Measurements from ENCODE around the gene KCNJ3.

The KCNJ3 gene

DNA sequence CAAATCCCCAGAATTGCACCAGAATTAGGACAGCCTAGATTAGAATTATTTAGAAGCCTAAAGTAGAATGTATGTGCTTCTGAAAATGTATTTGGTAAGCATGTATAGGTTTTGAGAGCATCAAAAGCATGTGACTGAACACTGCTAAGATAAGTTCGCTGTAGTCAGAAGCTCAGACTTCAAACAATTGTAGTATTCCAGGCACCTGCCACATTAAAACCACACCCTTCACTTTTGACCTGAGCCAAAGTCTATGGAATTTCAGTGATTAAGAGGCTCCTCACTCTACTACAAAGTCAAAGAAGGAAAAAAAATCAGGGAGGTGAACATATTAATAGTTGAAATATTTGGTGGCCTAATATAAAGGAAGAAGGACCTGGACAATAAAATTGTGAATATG, 8.2 kb downstream of the KCNJ3 start:
- DNase-seq = no peak

DNA sequence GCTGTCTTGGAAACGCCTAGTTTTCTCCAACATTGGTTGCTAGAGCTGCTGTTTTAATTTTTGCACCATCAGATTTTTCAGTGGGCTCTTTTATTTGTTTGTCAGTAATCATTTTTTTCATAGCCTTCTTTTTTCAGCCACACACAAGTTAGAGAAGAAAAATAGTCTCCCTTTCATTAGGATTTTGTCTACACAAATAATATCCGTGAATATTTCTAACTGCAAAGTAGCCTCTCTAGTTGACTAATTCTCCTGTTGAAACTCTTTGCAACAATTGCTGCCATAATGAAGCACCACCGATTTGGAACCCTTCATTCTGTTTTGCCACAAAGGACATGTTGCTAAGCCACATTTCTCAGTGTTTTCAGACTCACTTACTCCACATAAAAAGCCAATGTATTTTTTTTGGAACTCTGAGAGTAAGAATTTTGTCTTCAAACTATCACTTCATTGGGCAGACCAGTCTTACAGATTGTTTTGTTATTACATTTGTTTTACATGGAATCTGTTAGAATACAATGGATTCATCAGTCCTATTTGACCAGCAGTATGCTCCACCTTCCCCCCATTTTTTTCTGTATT, 9.6 kb downstream of the KCNJ3 start:
- no peak for DNase-seq

DNA sequence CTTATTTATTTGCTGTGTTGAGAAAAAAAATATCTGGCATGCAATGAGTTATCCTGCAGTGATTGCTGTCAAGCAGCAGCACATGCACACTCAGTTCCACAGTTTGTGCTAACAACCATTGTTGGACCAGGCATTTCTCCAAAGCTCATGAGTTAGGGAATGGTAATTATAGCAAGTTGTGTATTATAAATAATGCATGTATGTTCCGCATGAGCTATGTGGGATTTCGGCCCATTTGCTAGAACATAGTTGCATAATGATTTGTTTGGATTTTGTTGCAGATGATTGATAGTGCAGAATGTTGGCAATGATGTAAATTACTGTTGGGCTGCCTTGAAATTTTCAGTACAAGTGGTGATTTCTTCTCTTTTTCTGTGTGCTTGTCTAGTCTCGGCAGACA, 10.7 kb downstream of the KCNJ3 start:
- no peak for DNase-seq

- DNase-seq = no peak
Measured at GRCh38 chr2:154710078-154710477, 11.6 kb downstream of the KCNJ3 start.

DNA sequence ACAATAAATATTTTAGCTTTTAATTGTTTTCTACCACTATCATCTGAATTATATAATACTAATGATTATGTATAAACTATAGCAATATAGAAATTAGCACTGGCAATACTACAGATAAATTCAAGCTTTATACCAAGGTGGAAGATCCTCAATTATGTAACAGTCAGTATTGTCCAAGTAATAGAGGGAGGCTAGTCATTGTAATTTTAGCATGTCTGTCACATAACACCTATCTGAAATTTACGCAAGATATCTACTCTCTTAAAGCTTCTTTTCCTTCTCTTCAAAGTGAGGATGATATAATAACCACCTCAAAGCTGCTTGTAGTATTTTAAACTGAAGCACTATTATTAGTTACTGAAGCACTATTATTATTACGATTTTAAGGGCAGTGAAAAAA, 12.2 kb downstream of the KCNJ3 start:
- DNase-seq = no peak

GRCh38 chr2:154713675-154714074, 15.2 kb downstream of the KCNJ3 start:
- no peak for DNase-seq

GRCh38 chr2:154720651-154721050, 22.2 kb downstream of the KCNJ3 start:
- no peak for DNase-seq

DNA sequence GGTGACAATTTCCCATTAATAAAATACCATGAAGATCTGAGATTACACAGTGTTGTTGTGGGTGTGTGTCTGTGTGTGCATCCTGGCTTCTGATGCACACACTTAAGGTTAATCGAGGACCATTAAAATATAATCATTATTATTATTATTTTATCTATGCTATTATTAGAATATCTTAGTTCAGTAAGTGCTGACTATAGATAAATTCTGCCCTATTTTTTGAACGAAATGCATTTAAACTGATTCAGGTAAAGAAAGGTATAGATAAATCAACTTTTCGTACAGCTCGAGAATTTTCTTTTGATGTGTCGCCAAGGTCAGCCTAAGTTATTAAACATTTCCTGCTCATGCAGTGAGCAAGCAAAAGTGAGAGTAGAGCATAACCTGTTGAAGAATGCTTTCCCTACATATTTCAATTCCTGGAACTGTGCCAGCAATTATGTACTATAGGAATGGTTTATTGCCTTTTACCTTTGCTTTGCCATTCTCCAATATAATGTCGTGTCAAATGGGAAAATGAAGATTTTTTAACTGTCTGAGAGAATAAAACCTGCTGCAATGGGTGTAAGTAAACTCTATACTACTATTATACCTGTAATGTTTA, 25.8 kb downstream of the KCNJ3 start:
- DNase-seq = no peak

- DNase-seq = no peak
Measured at GRCh38 chr2:154740361-154740760, 41.9 kb downstream of the KCNJ3 start.

DNA sequence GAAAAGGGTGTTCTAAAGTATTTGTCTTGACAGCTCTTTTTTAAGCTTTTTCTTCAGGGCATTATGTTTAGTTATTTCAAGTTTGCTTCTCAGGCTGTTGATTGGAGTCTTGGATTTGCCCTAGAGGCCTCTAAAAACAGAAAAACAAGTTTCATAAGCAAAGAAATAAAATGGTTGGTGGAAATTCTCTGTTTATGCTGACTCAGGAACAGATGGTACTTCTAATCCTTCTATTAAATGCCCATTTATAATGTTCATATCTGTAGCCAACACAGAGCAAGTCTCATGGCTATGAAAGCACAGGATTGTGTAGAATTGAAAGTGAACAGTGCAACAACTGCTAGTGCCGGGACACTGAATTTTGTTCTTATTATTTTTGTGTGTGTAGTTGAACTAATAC, 60.4 kb downstream of the KCNJ3 start:
- no peak for DNase-seq

DNA sequence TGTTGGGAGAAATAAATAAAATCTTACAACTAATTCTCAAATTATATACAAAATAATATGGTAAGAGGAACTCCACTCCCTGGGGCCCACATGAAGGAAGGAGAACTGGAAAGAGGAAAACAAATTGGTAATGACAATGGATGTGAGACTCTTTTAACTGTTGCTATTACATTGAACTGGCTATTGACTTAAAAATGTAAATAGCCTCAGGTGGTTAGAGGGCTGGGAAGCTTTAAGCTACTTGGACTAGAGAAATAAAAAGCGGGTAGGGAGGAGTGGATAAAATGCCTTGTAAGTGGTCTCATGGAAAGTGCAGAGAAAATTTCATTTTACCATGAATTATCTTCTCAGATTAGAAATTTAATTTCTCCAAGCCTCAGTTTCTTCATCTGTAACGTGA, 64.1 kb downstream of the KCNJ3 start:
- no peak for DNase-seq

DNA sequence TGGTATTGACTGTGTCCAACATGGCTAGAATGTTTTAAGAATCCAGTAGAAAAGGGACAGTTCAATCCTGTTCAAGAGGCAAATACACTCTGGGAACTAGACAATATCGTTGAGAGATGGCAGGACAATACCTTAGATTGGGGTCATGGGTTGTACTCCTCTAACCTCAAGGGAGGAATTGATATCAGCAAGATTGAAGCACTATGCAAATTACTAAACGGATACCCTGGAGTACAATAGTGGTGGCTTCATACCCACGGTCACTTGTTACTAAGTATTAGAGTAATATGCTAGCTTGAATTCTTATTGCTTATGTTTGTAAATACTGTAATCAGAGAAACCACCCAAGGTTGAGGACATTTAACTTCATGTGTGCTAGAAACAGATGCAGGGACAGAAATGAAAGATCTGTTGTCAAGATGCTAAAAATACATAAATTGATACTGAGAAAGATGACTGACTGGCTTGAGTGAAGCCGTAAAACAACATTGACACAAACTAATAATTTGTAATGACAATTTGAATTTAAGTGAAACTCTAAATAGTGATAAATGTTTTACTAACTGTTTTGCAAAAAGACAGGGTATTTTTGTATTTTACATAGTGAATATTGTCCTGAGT, 73.3 kb downstream of the KCNJ3 start:
- no peak for DNase-seq

DNA sequence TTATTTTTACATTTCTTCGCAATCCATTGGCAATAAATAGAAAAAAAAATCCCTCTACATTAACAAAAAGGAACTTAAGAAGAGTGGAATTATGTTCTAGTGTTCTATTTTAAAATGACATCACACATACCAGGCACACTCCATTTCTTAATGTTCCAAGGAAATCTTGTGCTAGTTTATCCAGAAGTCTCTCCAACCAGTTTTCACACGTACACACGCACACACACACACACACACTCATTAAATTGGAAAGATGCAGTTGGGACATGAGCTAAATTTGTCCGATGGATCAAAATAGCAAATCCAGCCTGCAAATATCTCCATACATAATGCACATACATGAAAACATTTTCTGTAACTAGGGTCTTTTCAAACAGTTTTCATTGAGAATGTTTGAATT, 78.3 kb downstream of the KCNJ3 start:
- no peak for DNase-seq

DNA sequence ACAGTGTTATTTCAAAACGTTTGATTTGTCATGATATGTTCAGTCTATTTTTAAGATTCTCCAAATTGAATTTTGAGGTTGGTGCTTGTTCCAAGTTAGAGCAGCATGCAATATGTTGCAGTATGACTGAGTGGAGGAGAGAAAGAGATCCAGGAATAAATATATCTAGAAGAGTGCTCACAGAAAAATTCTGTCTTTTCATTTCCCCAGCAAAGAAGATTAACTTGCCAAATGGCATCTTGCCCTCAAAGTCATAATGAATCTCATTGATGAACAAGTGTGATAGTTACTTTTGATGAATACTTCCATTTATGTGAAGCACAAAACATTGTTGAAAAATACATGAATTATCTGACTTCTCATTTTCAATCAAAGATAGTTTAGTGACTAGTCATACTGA, 95.9 kb downstream of the KCNJ3 start:
- no peak for DNase-seq

DNA sequence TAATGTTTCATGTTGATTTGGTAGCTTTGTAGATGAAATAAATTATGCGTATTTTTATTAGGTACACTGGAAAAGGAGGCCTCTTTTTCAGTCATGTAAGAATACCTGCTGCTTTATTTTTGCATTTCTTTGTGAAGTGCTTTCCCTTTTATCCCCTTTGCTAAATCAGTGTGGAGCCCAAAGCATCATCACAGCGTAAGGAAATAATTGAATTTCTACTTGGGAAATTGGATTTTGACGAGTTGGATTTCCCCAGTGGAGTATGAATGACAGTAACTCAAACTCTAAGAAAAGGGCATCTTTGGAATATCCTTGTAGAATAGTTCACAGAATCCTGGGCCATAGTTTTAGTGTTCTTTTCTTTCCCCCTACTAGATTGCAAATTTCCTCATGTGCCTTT, 97.2 kb downstream of the KCNJ3 start:
- no peak for DNase-seq

GRCh38 chr2:154804451-154804850, 106.0 kb downstream of the KCNJ3 start:
- DNase-seq = no peak

- DNase-seq = no peak
Measured at GRCh38 chr2:154813636-154814035, 115.1 kb downstream of the KCNJ3 start.

GRCh38 chr2:154814856-154815255, 116.4 kb downstream of the KCNJ3 start:
- no peak for DNase-seq

DNA sequence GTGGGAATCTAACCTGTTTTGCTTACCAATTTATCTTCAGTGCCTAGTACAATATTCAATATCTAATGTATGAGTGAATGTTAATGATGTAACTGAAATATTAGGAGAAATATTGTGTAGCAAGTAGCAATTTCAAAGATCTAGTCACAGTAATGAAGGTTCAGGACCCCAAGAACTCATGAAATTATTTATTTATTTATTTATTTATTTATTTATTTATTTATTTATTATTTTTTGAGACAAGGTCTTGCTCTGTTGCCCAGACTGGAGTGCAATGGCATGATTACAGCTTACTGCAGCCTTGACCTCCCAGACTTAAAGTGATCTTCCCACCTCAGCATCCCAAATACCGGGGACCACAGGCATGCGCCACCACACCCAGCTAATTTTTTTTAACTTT, 126.9 kb downstream of the KCNJ3 start:
- DNase-seq = no peak

DNA sequence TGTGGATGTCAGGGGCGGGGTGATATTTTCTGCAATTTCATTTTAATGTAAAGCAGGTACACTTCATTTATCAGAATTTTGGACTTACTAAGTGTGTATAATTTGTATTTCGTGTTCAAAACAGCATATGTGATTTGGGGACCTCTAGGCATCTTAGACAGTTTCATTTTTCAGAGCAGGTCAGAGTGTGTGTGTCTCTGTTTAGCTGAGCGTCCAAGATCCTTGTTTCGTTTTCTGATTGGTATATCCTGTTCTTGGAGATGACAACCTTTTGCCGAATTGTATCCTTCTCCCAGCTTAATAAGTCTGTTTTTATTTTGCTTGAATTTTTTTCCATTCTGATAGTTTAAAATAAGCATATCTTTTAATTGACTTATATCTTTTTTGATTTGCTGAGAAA, 128.3 kb downstream of the KCNJ3 start:
- DNase-seq = no peak

GRCh38 chr2:154827286-154827685, 128.8 kb downstream of the KCNJ3 start:
- DNase-seq = no peak

GRCh38 chr2:154832711-154833110, 134.2 kb downstream of the KCNJ3 start:
- no peak for DNase-seq

DNA sequence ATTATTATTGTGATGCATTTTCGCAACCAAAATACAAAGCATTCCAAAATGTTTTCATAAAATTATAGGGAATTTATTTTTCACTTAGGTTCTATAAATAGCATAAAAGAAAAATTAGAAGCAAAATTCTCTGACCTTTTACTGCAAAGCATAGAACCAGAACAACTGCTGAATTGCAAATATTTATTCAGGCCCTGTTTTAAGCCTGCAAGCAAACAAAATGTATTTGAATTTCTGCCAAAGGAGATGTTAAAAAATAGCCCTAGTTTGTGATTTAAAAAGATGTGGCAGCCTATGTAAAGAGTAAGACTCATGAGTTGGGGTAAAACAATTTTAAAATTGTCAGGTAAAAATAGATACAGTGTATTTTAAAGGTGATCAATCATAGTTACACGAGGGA, 138.1 kb downstream of the KCNJ3 start:
- no peak for DNase-seq

DNA sequence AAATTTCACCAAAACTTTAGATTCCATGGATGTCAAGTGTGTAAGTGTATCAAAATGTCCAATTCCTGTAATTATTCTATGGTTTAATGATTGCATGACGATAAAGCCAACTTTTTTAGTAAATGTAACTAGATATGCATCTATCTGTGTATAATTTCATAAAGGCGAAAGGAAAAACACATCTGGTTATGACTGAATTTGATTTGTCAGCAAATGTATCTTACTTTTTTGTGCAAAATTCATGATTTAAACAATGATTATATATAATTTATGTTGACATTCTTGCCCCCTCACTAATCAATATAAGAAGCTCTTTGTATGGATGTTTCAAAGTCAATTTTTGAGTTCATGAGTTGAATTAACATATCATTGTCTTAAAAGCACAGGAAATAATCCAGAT, 138.5 kb downstream of the KCNJ3 start:
- no peak for DNase-seq

Measured in hypothalamus (tissue), 51 donors.